ENCODE measurements around the gene PALD1. TPM values are rescaled to one million over a fixed set of nuclear protein-coding genes. Genes with fewer than 3 reads are reported as not detected.

The PALD1 gene
- total RNA-seq, 6 donors from 2014 or later, result 8.9 to 25.4 (median 13.4) TPM

DNA sequence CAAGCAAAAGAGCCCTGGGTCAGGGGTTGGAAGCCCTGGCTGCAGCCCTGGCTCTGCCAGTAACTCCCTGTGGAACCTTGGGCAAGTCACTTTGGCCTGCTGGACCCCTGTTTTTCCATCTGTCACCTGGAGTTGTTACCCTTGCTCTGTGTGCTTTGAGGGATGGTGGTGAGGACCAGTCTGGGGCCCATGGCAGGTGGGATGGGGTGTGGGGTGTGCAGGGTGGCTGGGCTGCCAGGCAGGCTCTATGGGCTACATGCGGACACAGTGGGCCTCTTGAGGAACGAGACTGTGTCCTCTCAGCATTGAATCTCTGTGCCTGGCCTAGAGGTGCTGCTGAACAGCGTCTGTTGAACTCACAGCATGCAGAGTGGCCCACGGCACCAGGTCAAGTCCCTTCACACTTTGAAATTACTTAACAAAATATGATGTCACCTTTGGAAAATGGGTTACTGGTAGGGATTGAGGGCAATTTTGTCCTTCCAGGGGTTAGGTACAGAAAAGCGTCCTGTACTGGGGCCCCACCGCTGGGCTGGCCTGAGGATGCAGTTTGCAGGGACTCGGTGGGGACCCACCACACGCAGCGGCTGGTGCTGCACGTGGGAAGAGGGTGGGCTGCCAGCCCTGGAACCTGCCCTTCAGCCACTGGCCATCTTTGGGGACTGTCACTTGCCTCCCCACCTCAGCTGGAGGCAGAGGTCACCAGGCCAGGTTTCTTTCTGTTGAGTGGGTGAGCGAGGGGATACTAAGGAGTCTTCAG, 78.7 kb downstream of the PALD1 start:
- H3K4me1 ChIP-seq, result peaks cover 29 to 42% (median 32%) of the 10 kb centered on the region in 4 donors
- 89 to 97% methylated on average over 6 to 11 of the region's 11 CpGs for WGBS, 2 donors
- H3K27me3 ChIP-seq, result no peaks in the 10 kb centered on the region
- DNase-seq (no peak), ATAC-seq (ENCODE audit: low FRiP score in 2 of 2) (no peak)
- peaks cover 0 to 33% (median 5%) of the 10 kb centered on the region in 4 donors for H3K36me3 ChIP-seq
- H3K4me3 ChIP-seq, result no peak overlapping the region
- H3K9me3 ChIP-seq, result no peaks in the 10 kb centered on the region
- TF ChIP-seq POLR2A (IDR thresholded peaks at IDR 0.05), result no peak
- no peak overlapping the region for H3K27ac ChIP-seq

- 88 to 96% methylated on average over 2 of the region's 2 CpGs for WGBS, 2 donors
- ATAC-seq (ENCODE audit: low FRiP score in 2 of 2), result no peak
- H3K4me3 ChIP-seq, result no peak overlapping the region
- no peaks in the 10 kb centered on the region for H3K27me3 ChIP-seq
- no peaks in the 10 kb centered on the region for H3K9me3 ChIP-seq
- no peak overlapping the region for H3K27ac ChIP-seq
- peaks cover 29 to 40% (median 33%) of the 10 kb centered on the region in 4 donors for H3K4me1 ChIP-seq
- no peak for DNase-seq
- H3K36me3 ChIP-seq, result peaks cover 0 to 34% (median 5%) of the 10 kb centered on the region in 4 donors
- TF ChIP-seq POLR2AphosphoS5 (IDR thresholded peaks at IDR 0.05) (no peak), EP300 (IDR thresholded peaks at IDR 0.05) (no peak), POLR2A (IDR thresholded peaks at IDR 0.05) (no peak), CTCF (IDR thresholded peaks at IDR 0.05) (no peak)
These were observed 79.3 kb downstream of the PALD1 start for GRCh38 chr10:70557876-70558275.

DNA sequence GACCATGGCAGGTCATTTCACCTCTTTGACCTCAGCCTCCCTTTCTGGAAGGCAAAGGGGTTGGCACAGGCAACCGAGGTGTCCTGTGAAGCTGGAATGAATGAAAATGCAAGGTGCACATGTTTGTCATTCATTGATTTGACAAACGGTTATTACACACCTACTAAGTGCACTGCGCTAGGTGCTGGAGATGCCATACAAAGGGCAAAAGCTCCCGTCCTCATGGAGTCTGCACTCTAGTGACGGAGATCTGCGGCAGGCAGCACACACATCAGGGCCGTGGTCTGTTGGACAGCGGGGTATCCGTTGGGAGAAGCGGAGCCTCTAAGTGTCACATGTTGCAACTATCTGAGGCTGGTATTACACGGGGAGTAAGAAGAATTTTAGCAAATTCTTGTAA, 79.7 kb downstream of the PALD1 start:
- no peaks in the 10 kb centered on the region for H3K27me3 ChIP-seq
- 83 to 95% methylated on average over 7 to 11 of the region's 11 CpGs for WGBS, 2 donors
- H3K4me1 ChIP-seq, result peaks cover 29 to 40% (median 33%) of the 10 kb centered on the region in 4 donors
- H3K4me3 ChIP-seq, result no peak overlapping the region
- H3K9me3 ChIP-seq, result no peaks in the 10 kb centered on the region
- H3K27ac ChIP-seq, result no peak overlapping the region
- TF ChIP-seq CTCF (IDR thresholded peaks at IDR 0.05), result no peak
- no peak for TF ChIP-seq EP300 (IDR thresholded peaks at IDR 0.05)
- no peak for TF ChIP-seq POLR2A (IDR thresholded peaks at IDR 0.05)
- no peak for TF ChIP-seq POLR2AphosphoS5 (IDR thresholded peaks at IDR 0.05)
- no peak for DNase-seq
- ATAC-seq (ENCODE audit: low FRiP score in 2 of 2), result no peak
- peaks cover 0 to 32% (median 5%) of the 10 kb centered on the region in 4 donors for H3K36me3 ChIP-seq

DNA sequence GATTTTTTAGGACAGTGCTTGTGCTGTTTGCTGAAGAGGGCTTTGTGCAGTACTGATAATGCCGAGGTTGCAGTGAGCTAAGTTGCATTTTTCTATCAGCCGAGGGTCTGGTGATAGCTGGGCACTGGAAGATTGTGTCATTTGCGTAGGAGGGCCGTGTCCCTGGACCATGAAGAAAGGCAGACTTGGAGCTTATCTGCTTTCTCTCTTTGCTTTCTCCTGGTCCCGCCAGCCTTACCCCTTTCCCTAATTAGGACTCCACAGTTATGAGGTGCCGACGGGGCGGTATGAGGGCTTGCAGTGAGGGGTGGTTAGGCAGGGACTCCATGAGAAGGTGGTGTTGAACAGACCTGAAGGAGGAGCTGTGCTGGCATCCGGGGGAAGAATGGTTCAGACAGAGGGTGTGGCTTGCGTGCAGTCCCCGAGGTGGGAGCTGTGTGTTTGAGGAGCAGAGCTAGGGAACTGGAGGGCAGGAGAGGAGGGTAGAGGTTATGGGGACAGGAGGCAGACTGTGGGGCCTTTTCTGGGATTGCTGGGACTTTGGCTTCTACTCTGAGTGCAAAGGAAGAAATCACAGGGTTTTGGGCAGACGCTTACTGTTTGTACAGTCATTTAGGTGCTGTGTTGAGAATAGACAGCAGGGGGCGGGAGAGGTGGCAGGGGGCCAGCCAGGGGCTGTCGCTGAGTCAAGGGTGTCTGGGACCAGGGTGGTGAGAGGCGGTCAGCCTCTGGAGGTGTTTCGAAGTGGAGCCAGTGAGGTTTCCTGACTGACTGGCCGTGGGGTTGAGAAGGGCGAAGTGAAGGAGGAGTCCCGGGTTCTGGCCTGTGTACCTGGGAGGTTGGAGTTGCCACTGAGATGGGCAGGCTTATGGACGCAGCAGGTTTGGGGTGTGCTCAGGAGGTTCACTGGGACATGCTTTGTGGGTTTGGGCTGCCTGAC, 80.6 kb downstream of the PALD1 start:
- Histone ChIP-seq H3K27ac (peak overlapping the region in 1 of 4 donors; percentile 36), H3K4me1 (peaks cover 29 to 40% (median 33%) of the 10 kb centered on the region in 4 donors), H3K9me3 (no peaks in the 10 kb centered on the region), H3K36me3 (peaks cover 0 to 28% (median 5%) of the 10 kb centered on the region in 4 donors), H3K27me3 (no peaks in the 10 kb centered on the region), H3K4me3 (peak overlapping the region in 1 of 4 donors; percentile 23)
- peak; percentile 74 to 89 for DNase-seq
- TF ChIP-seq POLR2A (IDR thresholded peaks at IDR 0.05) (no peak), CTCF (IDR thresholded peaks at IDR 0.05) (peak; percentile 21 to 79 (median 54)), EP300 (IDR thresholded peaks at IDR 0.05) (no peak), POLR2AphosphoS5 (IDR thresholded peaks at IDR 0.05) (no peak)
- ATAC-seq (ENCODE audit: low FRiP score in 2 of 2), result peak; percentile 47 to 82
- WGBS, 2 donors, result 31 to 43% methylated on average over 20 of the region's 20 CpGs

DNA sequence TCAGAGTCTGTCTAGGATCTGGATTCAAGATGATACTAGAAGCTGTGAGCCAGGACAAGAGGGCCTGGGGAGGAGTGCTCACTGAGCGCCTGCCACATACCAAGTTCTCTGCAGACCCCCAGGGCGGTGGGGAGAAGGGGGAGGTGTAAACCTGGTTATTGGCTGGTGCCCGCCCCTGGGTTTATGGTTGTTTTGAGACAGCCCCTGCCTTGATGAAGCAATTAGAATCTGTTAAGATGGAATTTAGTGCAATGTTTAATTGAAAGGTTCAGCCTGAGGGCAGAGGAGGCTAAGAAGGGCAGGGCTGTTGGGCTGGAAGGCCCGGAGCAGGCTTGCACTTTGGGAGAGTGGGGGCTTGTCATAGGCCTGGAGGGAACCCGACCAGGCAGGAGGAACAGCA, 81.3 kb downstream of the PALD1 start:
- Histone ChIP-seq H3K27me3 (no peaks in the 10 kb centered on the region), H3K9me3 (no peaks in the 10 kb centered on the region), H3K4me1 (peaks cover 29 to 40% (median 33%) of the 10 kb centered on the region in 4 donors), H3K36me3 (peaks cover 0 to 35% (median 8%) of the 10 kb centered on the region in 4 donors), H3K27ac (peak overlapping the region in 1 of 4 donors; percentile 36), H3K4me3 (no peak overlapping the region)
- WGBS, 2 donors, result 84 to 87% methylated on average over 4 to 5 of the region's 5 CpGs
- ATAC-seq (ENCODE audit: low FRiP score in 2 of 2), result no peak
- no peak for DNase-seq
- no peak for TF ChIP-seq POLR2A (IDR thresholded peaks at IDR 0.05)
- no peak for TF ChIP-seq CTCF (IDR thresholded peaks at IDR 0.05)
- no peak for TF ChIP-seq EP300 (IDR thresholded peaks at IDR 0.05)
- TF ChIP-seq POLR2AphosphoS5 (IDR thresholded peaks at IDR 0.05), result no peak

Data from upper lobe of left lung (tissue), 6 donors.